Measurements from ENCODE around the gene ST6GALNAC3. TPM values are rescaled to one million over a fixed set of nuclear protein-coding genes. Genes with fewer than 3 reads are reported as not detected.

Gene ST6GALNAC3
- total and polyA plus RNA-seq, 4 donors, result 0.50 to 20.2 (median 5.9) TPM

GRCh38 chr1:76591963-76592362, 517.4 kb downstream of the ST6GALNAC3 start:
- Histone ChIP-seq H3K4me1 (ENCODE audit: control insufficient read depth in 1 of 2, insufficient read depth in 2 of 2, low read length in 2 of 2) (no peaks in the 10 kb centered on the region), H3K27ac (ENCODE audit: low read depth in 1 of 2, low read length in 2 of 2) (no peak overlapping the region), H3K9me3 (ENCODE audit: control insufficient read depth, low read length) (peaks cover 3% of the 10 kb centered on the region), H3K36me3 (ENCODE audit: control insufficient read depth in 1 of 2, insufficient read depth in 2 of 2, low read length in 1 of 2) (no peaks in the 10 kb centered on the region), H3K4me3 (ENCODE audit: low read length in 2 of 2) (no peak overlapping the region), H3K27me3 (ENCODE audit: control insufficient read depth in 1 of 2, insufficient read depth in 2 of 2, low read length in 1 of 2) (no peaks in the 10 kb centered on the region)
- no peak for DNase-seq
- intact Hi-C loops (cut with DNase I), result no loop called here
- WGBS, 2 donors, result 92 to 97% methylated on average over 2 of the region's 2 CpGs
- no peak for ATAC-seq (ENCODE audit: low FRiP score)

- no peaks in the 10 kb centered on the region for H3K4me1 ChIP-seq (ENCODE audit: control insufficient read depth in 1 of 2, insufficient read depth in 2 of 2, low read length in 2 of 2)
- ATAC-seq (ENCODE audit: low FRiP score) (no peak), DNase-seq (no peak)
- no peak overlapping the region for H3K27ac ChIP-seq (ENCODE audit: low read depth in 1 of 2, low read length in 2 of 2)
- intact Hi-C loops (cut with DNase I), result no loop called here
- no peaks in the 10 kb centered on the region for H3K36me3 ChIP-seq (ENCODE audit: control insufficient read depth in 1 of 2, insufficient read depth in 2 of 2, low read length in 1 of 2)
- H3K27me3 ChIP-seq (ENCODE audit: control insufficient read depth in 1 of 2, insufficient read depth in 2 of 2, low read length in 1 of 2), result no peaks in the 10 kb centered on the region
- peaks cover 4% of the 10 kb centered on the region for H3K9me3 ChIP-seq (ENCODE audit: control insufficient read depth, low read length)
- H3K4me3 ChIP-seq (ENCODE audit: low read length in 2 of 2), result no peak overlapping the region
These were observed 518.6 kb downstream of the ST6GALNAC3 start for GRCh38 chr1:76593141-76593540.

- intact Hi-C loops (cut with DNase I), result no loop called here
- Histone ChIP-seq H3K4me1 (ENCODE audit: control insufficient read depth in 1 of 2, insufficient read depth in 2 of 2, low read length in 2 of 2) (no peaks in the 10 kb centered on the region), H3K4me3 (ENCODE audit: low read length in 2 of 2) (no peak overlapping the region), H3K27ac (ENCODE audit: low read depth in 1 of 2, low read length in 2 of 2) (no peak overlapping the region), H3K27me3 (ENCODE audit: control insufficient read depth in 1 of 2, insufficient read depth in 2 of 2, low read length in 1 of 2) (no peaks in the 10 kb centered on the region), H3K36me3 (ENCODE audit: control insufficient read depth in 1 of 2, insufficient read depth in 2 of 2, low read length in 1 of 2) (no peaks in the 10 kb centered on the region), H3K9me3 (ENCODE audit: control insufficient read depth, low read length) (peaks cover 5% of the 10 kb centered on the region)
- ATAC-seq (ENCODE audit: low FRiP score) (no peak), DNase-seq (no peak)
- WGBS, 2 donors, result 93 to 96% methylated on average over 3 of the region's 3 CpGs
These were observed 519.1 kb downstream of the ST6GALNAC3 start for GRCh38 chr1:76593618-76594017.

GRCh38 chr1:76595024-76595423, 520.5 kb downstream of the ST6GALNAC3 start:
- WGBS, 2 donors, result 69 to 78% methylated on average over 4 of the region's 4 CpGs
- no peaks in the 10 kb centered on the region for H3K36me3 ChIP-seq (ENCODE audit: control insufficient read depth in 1 of 2, insufficient read depth in 2 of 2, low read length in 1 of 2)
- intact Hi-C loops (cut with DNase I), result no loop called here
- H3K4me3 ChIP-seq (ENCODE audit: low read length in 2 of 2), result no peak overlapping the region
- H3K4me1 ChIP-seq (ENCODE audit: control insufficient read depth in 1 of 2, insufficient read depth in 2 of 2, low read length in 2 of 2), result no peaks in the 10 kb centered on the region
- ATAC-seq (ENCODE audit: low FRiP score) (no peak), DNase-seq (no peak)
- H3K27me3 ChIP-seq (ENCODE audit: control insufficient read depth in 1 of 2, insufficient read depth in 2 of 2, low read length in 1 of 2), result no peaks in the 10 kb centered on the region
- peaks cover 5% of the 10 kb centered on the region for H3K9me3 ChIP-seq (ENCODE audit: control insufficient read depth, low read length)
- no peak overlapping the region for H3K27ac ChIP-seq (ENCODE audit: low read depth in 1 of 2, low read length in 2 of 2)

GRCh38 chr1:76601465-76601864, 526.9 kb downstream of the ST6GALNAC3 start:
- H3K27ac ChIP-seq (ENCODE audit: low read depth in 1 of 2, low read length in 2 of 2), result no peak overlapping the region
- ATAC-seq (ENCODE audit: low FRiP score) (no peak), DNase-seq (no peak)
- intact Hi-C loops (cut with DNase I), result no loop called here
- no peaks in the 10 kb centered on the region for H3K4me1 ChIP-seq (ENCODE audit: control insufficient read depth in 1 of 2, insufficient read depth in 2 of 2, low read length in 2 of 2)
- no peaks in the 10 kb centered on the region for H3K27me3 ChIP-seq (ENCODE audit: control insufficient read depth in 1 of 2, insufficient read depth in 2 of 2, low read length in 1 of 2)
- H3K36me3 ChIP-seq (ENCODE audit: control insufficient read depth in 1 of 2, insufficient read depth in 2 of 2, low read length in 1 of 2), result no peaks in the 10 kb centered on the region
- WGBS, 2 donors, result 89 to 95% methylated on average over 2 of the region's 2 CpGs
- no peak overlapping the region for H3K4me3 ChIP-seq (ENCODE audit: low read length in 2 of 2)
- peaks cover 1% of the 10 kb centered on the region for H3K9me3 ChIP-seq (ENCODE audit: control insufficient read depth, low read length)

- H3K27ac ChIP-seq (ENCODE audit: low read depth in 1 of 2, low read length in 2 of 2), result no peak overlapping the region
- intact Hi-C loops (cut with DNase I), result no loop called here
- ATAC-seq (ENCODE audit: low FRiP score) (no peak), DNase-seq (no peak)
- H3K9me3 ChIP-seq (ENCODE audit: control insufficient read depth, low read length), result no peaks in the 10 kb centered on the region
- H3K4me1 ChIP-seq (ENCODE audit: control insufficient read depth in 1 of 2, insufficient read depth in 2 of 2, low read length in 2 of 2), result no peaks in the 10 kb centered on the region
- no peaks in the 10 kb centered on the region for H3K36me3 ChIP-seq (ENCODE audit: control insufficient read depth in 1 of 2, insufficient read depth in 2 of 2, low read length in 1 of 2)
- no peaks in the 10 kb centered on the region for H3K27me3 ChIP-seq (ENCODE audit: control insufficient read depth in 1 of 2, insufficient read depth in 2 of 2, low read length in 1 of 2)
- no peak overlapping the region for H3K4me3 ChIP-seq (ENCODE audit: low read length in 2 of 2)
- WGBS, 2 donors, result 87 to 91% methylated on average over 3 of the region's 3 CpGs
These were observed 533.2 kb downstream of the ST6GALNAC3 start for GRCh38 chr1:76607717-76608116.

- no peak for ATAC-seq (ENCODE audit: low FRiP score)
- Histone ChIP-seq H3K4me3 (ENCODE audit: low read length in 2 of 2) (no peak overlapping the region), H3K36me3 (ENCODE audit: control insufficient read depth in 1 of 2, insufficient read depth in 2 of 2, low read length in 1 of 2) (no peaks in the 10 kb centered on the region), H3K27me3 (ENCODE audit: control insufficient read depth in 1 of 2, insufficient read depth in 2 of 2, low read length in 1 of 2) (no peaks in the 10 kb centered on the region), H3K4me1 (ENCODE audit: control insufficient read depth in 1 of 2, insufficient read depth in 2 of 2, low read length in 2 of 2) (no peaks in the 10 kb centered on the region), H3K9me3 (ENCODE audit: control insufficient read depth, low read length) (no peaks in the 10 kb centered on the region), H3K27ac (ENCODE audit: low read depth in 1 of 2, low read length in 2 of 2) (no peak overlapping the region)
- no peak for DNase-seq
- 96% methylated on average over 5 of the region's 5 CpGs for WGBS, 2 donors
- intact Hi-C loops (cut with DNase I), result no loop called here
These were observed 537.4 kb downstream of the ST6GALNAC3 start for GRCh38 chr1:76611770-76612445.

- Histone ChIP-seq H3K4me1 (ENCODE audit: control insufficient read depth in 1 of 2, insufficient read depth in 2 of 2, low read length in 2 of 2) (no peaks in the 10 kb centered on the region), H3K4me3 (ENCODE audit: low read length in 2 of 2) (no peak overlapping the region), H3K27ac (ENCODE audit: low read depth in 1 of 2, low read length in 2 of 2) (no peak overlapping the region), H3K9me3 (ENCODE audit: control insufficient read depth, low read length) (no peaks in the 10 kb centered on the region), H3K27me3 (ENCODE audit: control insufficient read depth in 1 of 2, insufficient read depth in 2 of 2, low read length in 1 of 2) (no peaks in the 10 kb centered on the region), H3K36me3 (ENCODE audit: control insufficient read depth in 1 of 2, insufficient read depth in 2 of 2, low read length in 1 of 2) (no peaks in the 10 kb centered on the region)
- no peak for ATAC-seq (ENCODE audit: low FRiP score)
- WGBS, 2 donors, result 10 to 23% methylated on average over 2 of the region's 2 CpGs
- DNase-seq, result no peak
- intact Hi-C loops (cut with DNase I), result no loop called here
These were observed 539.3 kb downstream of the ST6GALNAC3 start for GRCh38 chr1:76613886-76614285.

- DNase-seq, result no peak
- no peak overlapping the region for H3K27ac ChIP-seq (ENCODE audit: low read depth in 1 of 2, low read length in 2 of 2)
These were observed 540.9 kb downstream of the ST6GALNAC3 start for GRCh38 chr1:76615253-76616035.

More at GRCh38 chr1:76615253-76616035, 540.9 kb downstream of the ST6GALNAC3 start:
- no peaks in the 10 kb centered on the region for H3K9me3 ChIP-seq (ENCODE audit: control insufficient read depth, low read length)
- H3K4me3 ChIP-seq (ENCODE audit: low read length in 2 of 2), result no peak overlapping the region
- H3K36me3 ChIP-seq (ENCODE audit: control insufficient read depth in 1 of 2, insufficient read depth in 2 of 2, low read length in 1 of 2), result no peaks in the 10 kb centered on the region
- 49 to 53% methylated on average over 3 of the region's 3 CpGs for WGBS, 2 donors
- H3K27me3 ChIP-seq (ENCODE audit: control insufficient read depth in 1 of 2, insufficient read depth in 2 of 2, low read length in 1 of 2), result no peaks in the 10 kb centered on the region
- no peaks in the 10 kb centered on the region for H3K4me1 ChIP-seq (ENCODE audit: control insufficient read depth in 1 of 2, insufficient read depth in 2 of 2, low read length in 2 of 2)
- no peak for ATAC-seq (ENCODE audit: low FRiP score)
- intact Hi-C loops (cut with DNase I), result no loop called here

Data from aorta (tissue), 5 donors.